Mesenchymal stem cell (in vitro differentiated cells and primary cell): Measurements from ENCODE around the gene SETD1A.

ENCODE experiments used
- DNase-seq: peaks from one replicate; pipeline ENCODE4 v3.0.0-alpha.2; 2013
- H2AFZ ChIP-seq: one replicate; pipeline ENCODE4 v1.6.1; 2013; ENCODE audit warnings: low read depth, mild to moderate bottlenecking, control low read depth, inconsistent platforms, low read length, moderate library complexity
- H2AK5ac ChIP-seq: 2 replicates; pipeline ENCODE4 v1.6.1; 2013; ENCODE audit warnings: low read length, moderate library complexity, mild to moderate bottlenecking, inconsistent platforms; ENCODE audit not compliant: severe bottlenecking
- H2BK120ac ChIP-seq: one replicate; pipeline ENCODE4 v1.6.1; 2013; ENCODE audit warnings: low read depth, mild to moderate bottlenecking, inconsistent platforms, low read length, moderate library complexity
- H2BK12ac ChIP-seq, 2 experiments: one replicate each; pipeline ENCODE4 v1.6.1; 2013; ENCODE audit warnings: inconsistent platforms in 2 of 2, low read length in 2 of 2, mild to moderate bottlenecking in 2 of 2, moderate library complexity in 2 of 2, control low read depth in 1 of 2
- H2BK15ac ChIP-seq: one replicate; pipeline ENCODE4 v1.6.1; 2013; ENCODE audit warnings: mild to moderate bottlenecking, low read depth, inconsistent platforms; ENCODE audit not compliant: poor library complexity, severe bottlenecking
- H2BK5ac ChIP-seq: 2 replicates; pipeline ENCODE4 v1.6.1; 2013; ENCODE audit warnings: low read depth, mild to moderate bottlenecking, low read length, control low read depth, inconsistent platforms; ENCODE audit not compliant: poor library complexity, severe bottlenecking
- H3K14ac ChIP-seq, 2 experiments: one replicate each; pipeline ENCODE4 v1.6.1; 2013; ENCODE audit warnings: inconsistent platforms in 2 of 2, low read length in 2 of 2, control low read depth in 1 of 2, mild to moderate bottlenecking in 1 of 2, moderate library complexity in 1 of 2
- H3K18ac ChIP-seq, 2 experiments: one replicate each; pipeline ENCODE4 v1.6.1; 2013; ENCODE audit warnings: inconsistent platforms in 2 of 2, low read length in 2 of 2, control low read depth in 1 of 2, low read depth in 1 of 2, mild to moderate bottlenecking in 1 of 2
- H3K23ac ChIP-seq, 2 experiments: one replicate each; pipeline ENCODE4 v1.6.1; 2013; ENCODE audit warnings: inconsistent platforms in 2 of 2, low read length in 2 of 2, mild to moderate bottlenecking in 2 of 2, moderate library complexity in 2 of 2, control low read depth in 1 of 2
- H3K27ac ChIP-seq: 2 replicates; pipeline ENCODE4 v1.5.1; 2013; ENCODE audit warnings: mild to moderate bottlenecking, moderate library complexity, low read length, control low read depth, inconsistent platforms; ENCODE audit not compliant: poor library complexity, severe bottlenecking
- H3K27me3 ChIP-seq, 2 experiments: 2 replicates each; pipeline versions ENCODE4 v1.6.1 to v1.7.0; 2013; ENCODE audit warnings: low read length in 2 of 2, mild to moderate bottlenecking in 2 of 2, moderate library complexity in 2 of 2, control low read depth in 1 of 2, inconsistent platforms in 1 of 2; ENCODE audit not compliant: control insufficient read depth in 1 of 2, insufficient read depth in 1 of 2
- H3K36me3 ChIP-seq, 2 experiments: 2 replicates each; pipeline versions ENCODE4 v1.6.1 to v1.7.0; 2013; ENCODE audit warnings: low read length in 2 of 2, control low read depth in 1 of 2, inconsistent platforms in 1 of 2, low read depth in 1 of 2, mild to moderate bottlenecking in 1 of 2; ENCODE audit not compliant: insufficient read depth in 2 of 2, control insufficient read depth in 1 of 2
- H3K4ac ChIP-seq, 2 experiments: one replicate each; pipeline ENCODE4 v1.6.1; 2013; ENCODE audit warnings: inconsistent platforms in 2 of 2, low read length in 2 of 2, mild to moderate bottlenecking in 2 of 2, moderate library complexity in 2 of 2, control low read depth in 1 of 2, low read depth in 1 of 2
- H3K4me1 ChIP-seq: 2 replicates; pipeline ENCODE4 v1.6.1; 2013; ENCODE audit warnings: low read depth, low read length, control low read depth; ENCODE audit not compliant: control insufficient read depth, insufficient read depth
- H3K4me2 ChIP-seq: 2 replicates; pipeline ENCODE4 v1.6.1; 2013; ENCODE audit warnings: low read length, mild to moderate bottlenecking, inconsistent platforms; ENCODE audit not compliant: poor library complexity, severe bottlenecking
- H3K4me3 ChIP-seq, 2 experiments: 2 replicates each; pipeline versions ENCODE4 v1.5.1 to v1.7.0; 2013; ENCODE audit warnings: low read length in 2 of 2, mild to moderate bottlenecking in 2 of 2, control low read depth in 1 of 2, low read depth in 1 of 2; ENCODE audit not compliant: insufficient read depth in 1 of 2
- H3K79me1 ChIP-seq: replicated peaks from 2 replicates; pipeline ENCODE4 v1.6.1; 2013; ENCODE audit warnings: mild to moderate bottlenecking, control low read depth, low read length, inconsistent platforms; ENCODE audit not compliant: poor library complexity, severe bottlenecking
- H3K9ac ChIP-seq: 2 replicates; pipeline ENCODE4 v1.7.0; 2013; ENCODE audit warnings: mild to moderate bottlenecking, low read length, moderate library complexity
- H3K9me3 ChIP-seq: 2 replicates; pipeline ENCODE4 v1.7.0; 2013; ENCODE audit warnings: mild to moderate bottlenecking, low read length; ENCODE audit not compliant: control insufficient read depth
- H4K8ac ChIP-seq: one replicate; pipeline ENCODE4 v1.6.1; 2013; ENCODE audit warnings: inconsistent platforms, mild to moderate bottlenecking, low read length, moderate library complexity
- H4K91ac ChIP-seq: one replicate; pipeline ENCODE4 v1.6.1; 2013; ENCODE audit warnings: mild to moderate bottlenecking, low read length, inconsistent platforms
- WGBS: methylation state at CpG from one replicate; pipeline ENCODE4 v1.1.7; 2013; ENCODE audit warnings: mixed read lengths; 5-methylcytosine and 5-hydroxymethylcytosine counted together

SETD1A gene

DNA sequence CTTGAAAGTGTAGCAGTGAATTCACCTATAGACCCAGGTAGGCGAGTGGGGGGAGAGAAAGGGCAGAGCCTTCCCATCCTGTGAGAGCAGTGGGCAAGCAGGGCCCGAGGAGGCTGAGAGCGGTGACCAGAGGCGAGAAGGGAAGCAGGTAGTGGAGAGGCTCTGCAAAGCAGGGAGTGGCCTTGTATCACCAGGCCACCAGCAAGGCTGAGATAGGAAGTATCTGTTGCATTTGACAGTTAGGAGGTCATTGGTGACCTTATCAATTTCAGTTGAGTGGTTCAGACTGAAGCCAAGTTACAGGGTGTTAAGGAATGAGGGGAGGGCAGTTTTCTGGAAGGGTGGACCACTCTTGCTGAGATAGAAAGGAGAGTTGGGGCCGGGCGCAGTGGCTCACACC lies 16.8 kb downstream of the SETD1A start:
- Histone ChIP-seq H2BK12ac (no peak overlapping the region), H3K79me1 (peaks cover 44% of the 10 kb centered on the region), H2AK5ac (no peak overlapping the region), H3K23ac (no peak overlapping the region), H2BK5ac (no peak overlapping the region), H3K18ac (no peak overlapping the region), H3K4me1 (peaks cover 8% of the 10 kb centered on the region), H3K14ac (no peak overlapping the region), H2BK15ac (no peak overlapping the region), H2AFZ (no peak overlapping the region), H2BK120ac (no peak overlapping the region), H3K36me3 (peaks cover 86 to 92% of the 10 kb centered on the region in 2 experiments), H4K8ac (no peak overlapping the region), H3K4ac (no peak overlapping the region), H3K27ac (no peak overlapping the region), H3K4me3 (no peak overlapping the region), H3K27me3 (no peaks in the 10 kb centered on the region), H3K9ac (no peak overlapping the region), H3K4me2 (no peak overlapping the region), H3K9me3 (no peaks in the 10 kb centered on the region), H4K91ac (no peak overlapping the region)
- 93% methylated on average over 6 of the region's 6 CpGs for WGBS
- DNase-seq, result no peak

- Histone ChIP-seq H2BK5ac (no peak overlapping the region), H2AK5ac (no peak overlapping the region), H2BK12ac (no peak overlapping the region), H3K4ac (no peak overlapping the region), H3K4me2 (no peak overlapping the region), H2AFZ (no peak overlapping the region), H4K91ac (no peak overlapping the region), H3K9ac (no peak overlapping the region), H3K23ac (no peak overlapping the region), H2BK15ac (no peak overlapping the region), H3K9me3 (no peaks in the 10 kb centered on the region), H3K27me3 (no peaks in the 10 kb centered on the region), H2BK120ac (no peak overlapping the region), H3K27ac (no peak overlapping the region), H4K8ac (no peak overlapping the region), H3K4me3 (no peak overlapping the region), H3K14ac (no peak overlapping the region), H3K18ac (no peak overlapping the region), H3K79me1 (peaks cover 40% of the 10 kb centered on the region), H3K4me1 (peaks cover 8% of the 10 kb centered on the region), H3K36me3 (peaks cover 86 to 95% of the 10 kb centered on the region in 2 experiments)
- 98% methylated on average over 4 of the region's 4 CpGs for WGBS
- no peak for DNase-seq
Observed at GRCh38 chr16:30976486-30976885, 18.9 kb downstream of the SETD1A start.

DNA sequence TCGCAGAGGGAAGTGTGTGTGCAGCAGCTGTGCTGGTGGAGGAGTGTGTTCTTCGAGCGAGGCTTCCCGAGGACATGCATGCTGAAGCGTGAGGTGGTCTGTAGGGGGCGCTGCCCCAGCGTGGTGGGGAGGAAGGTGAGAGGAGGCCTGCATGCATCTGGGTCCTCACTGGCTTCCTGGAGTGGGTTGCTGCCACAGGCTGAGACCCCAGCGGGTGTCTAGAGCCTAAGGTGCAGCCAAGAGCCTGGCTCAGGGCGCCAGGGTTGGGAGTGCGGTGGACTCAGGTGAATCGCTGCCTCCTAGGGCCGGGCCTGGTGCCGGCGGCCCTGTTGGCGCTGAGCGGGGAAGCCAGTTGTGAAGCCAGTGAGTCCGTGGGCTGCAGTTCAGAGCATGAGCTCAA lies 19.9 kb downstream of the SETD1A start:
- Histone ChIP-seq H3K79me1 (peaks cover 40% of the 10 kb centered on the region), H3K4me3 (no peak overlapping the region), H2BK120ac (no peak overlapping the region), H3K9ac (no peak overlapping the region), H3K4me2 (no peak overlapping the region), H2BK15ac (no peak overlapping the region), H2BK5ac (no peak overlapping the region), H3K14ac (no peak overlapping the region), H4K8ac (no peak overlapping the region), H3K27ac (no peak overlapping the region), H3K23ac (no peak overlapping the region), H2AK5ac (no peak overlapping the region), H3K27me3 (no peaks in the 10 kb centered on the region), H2BK12ac (no peak overlapping the region), H3K18ac (no peak overlapping the region), H4K91ac (no peak overlapping the region), H3K36me3 (peaks cover 81 to 97% of the 10 kb centered on the region in 2 experiments), H3K4me1 (peaks cover 8% of the 10 kb centered on the region), H2AFZ (no peak overlapping the region), H3K9me3 (no peaks in the 10 kb centered on the region), H3K4ac (no peak overlapping the region)
- 84% methylated on average over 17 of the region's 17 CpGs for WGBS
- DNase-seq, result no peak

GRCh38 chr16:30979170-30980022 lies 21.8 kb downstream of the SETD1A start:
- no peaks in the 10 kb centered on the region for H3K9me3 ChIP-seq
- no peak overlapping the region for H3K4me2 ChIP-seq
- no peak overlapping the region for H3K18ac ChIP-seq
- no peak overlapping the region for H3K9ac ChIP-seq
- no peaks in the 10 kb centered on the region for H3K27me3 ChIP-seq
- DNase-seq, result no peak
- H2BK5ac ChIP-seq, result no peak overlapping the region
- no peak overlapping the region for H3K27ac ChIP-seq
- no peak overlapping the region for H4K91ac ChIP-seq
- H3K4ac ChIP-seq, result no peak overlapping the region
- no peak overlapping the region for H2AK5ac ChIP-seq
- no peak overlapping the region for H2BK15ac ChIP-seq
- no peak overlapping the region for H2BK120ac ChIP-seq
- peaks cover 8% of the 10 kb centered on the region for H3K4me1 ChIP-seq
- H3K36me3 ChIP-seq, result peaks cover 75 to 98% of the 10 kb centered on the region in 2 experiments
- no peak overlapping the region for H2AFZ ChIP-seq
- H2BK12ac ChIP-seq, result no peak overlapping the region
- no peak overlapping the region for H3K14ac ChIP-seq
- no peak overlapping the region for H4K8ac ChIP-seq
- 95% methylated on average over 59 of the region's 62 CpGs for WGBS
- no peak overlapping the region for H3K4me3 ChIP-seq
- no peak overlapping the region for H3K23ac ChIP-seq
- peaks cover 31% of the 10 kb centered on the region for H3K79me1 ChIP-seq
